DND-41 (cell line): ENCODE data around the gene STX1A.

Experiments
- CTCF ChIP-seq: IDR thresholded peaks from 2 replicates; pipeline ENCODE4 v1.5.1; 2012; ENCODE audit warnings: borderline replicate concordance, low read length, moderate library complexity, mild to moderate bottlenecking; ENCODE audit not compliant: poor library complexity, severe bottlenecking; ENCODE audit errors: extremely low read depth
- EZH2 ChIP-seq: IDR thresholded peaks from 3 replicates; pipeline ENCODE4 v1.6.1; 2012; ENCODE audit warnings: borderline replicate concordance, low read depth, mild to moderate bottlenecking, moderate library complexity, low read length, inconsistent platforms; ENCODE audit not compliant: severe bottlenecking

DNA sequence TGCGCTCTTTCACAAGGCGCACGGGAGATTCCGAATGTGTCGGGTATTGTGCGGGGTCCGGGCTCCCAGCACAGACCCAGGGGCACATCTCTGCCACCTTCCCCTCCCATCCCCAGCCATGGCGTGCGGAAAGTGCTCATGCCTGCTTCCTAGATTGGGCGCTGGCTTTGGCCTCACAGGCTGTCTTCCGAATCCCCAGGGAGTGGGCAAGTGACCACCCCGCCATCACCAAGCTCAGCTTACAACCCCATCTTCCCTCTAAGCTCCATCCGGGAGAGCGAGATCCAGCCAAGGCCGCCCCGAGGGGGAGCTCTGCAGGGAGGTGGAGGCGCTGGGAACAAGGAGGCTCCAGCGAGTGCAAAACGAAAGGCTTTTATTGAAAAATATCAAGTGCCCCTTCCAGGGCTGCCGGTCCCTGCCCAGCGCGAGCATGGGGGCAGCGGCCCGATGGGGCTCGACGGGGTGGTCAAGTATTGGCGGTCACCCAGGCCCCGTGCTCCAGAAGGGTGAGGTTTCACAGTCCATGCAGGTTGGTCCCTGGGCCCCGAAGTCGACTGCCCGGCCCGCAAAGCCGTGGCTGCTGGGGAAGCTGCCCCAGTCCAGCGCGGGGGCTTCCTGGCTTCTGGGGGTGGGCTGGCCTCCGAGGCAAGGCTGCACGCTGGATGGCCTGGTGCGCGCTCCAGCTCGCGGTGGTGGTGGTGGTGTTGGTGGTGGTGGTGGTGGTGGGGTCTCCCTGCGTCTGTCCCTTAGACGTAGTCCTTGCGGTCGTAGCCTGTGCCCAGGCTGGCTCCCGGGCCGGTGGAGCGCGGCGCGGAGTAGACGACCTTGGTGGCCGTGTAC lies 49.4 kb upstream of the STX1A start:
- no peak for TF ChIP-seq CTCF
- TF ChIP-seq EZH2: no peak
